ENCODE measurements around the gene DDX11.
"Not testable (repeated sequence)": the region's sequence is repeated elsewhere in the genome, so short reads cannot be mapped to it uniquely, and the experiment has no call there.

The DDX11 gene

GRCh38 chr12:31074333-31074874 is 744 bp downstream of the DDX11 start:
- peak overlapping the region; percentile 64 for H3K9ac ChIP-seq (ENCODE audit: low read length)
- H3K27me3 ChIP-seq (ENCODE audit: control insufficient read depth, insufficient read depth, low read length); H3K36me3 ChIP-seq (ENCODE audit: control insufficient read depth, insufficient read depth, low read length); H3K4me1 ChIP-seq (ENCODE audit: control insufficient read depth, insufficient read depth, low read length): not testable (repeated sequence)
- H3K27ac ChIP-seq (ENCODE audit: low read depth, low read length): peak overlapping the region; percentile 48
- H3K4me3 ChIP-seq (ENCODE audit: low read length): peak overlapping the region; percentile 73

- H3K4me1 ChIP-seq (ENCODE audit: control insufficient read depth, insufficient read depth, low read length); H3K4me3 ChIP-seq (ENCODE audit: low read length); H3K9ac ChIP-seq (ENCODE audit: low read length); H3K36me3 ChIP-seq (ENCODE audit: control insufficient read depth, insufficient read depth, low read length); H3K27me3 ChIP-seq (ENCODE audit: control insufficient read depth, insufficient read depth, low read length); H3K27ac ChIP-seq (ENCODE audit: low read depth, low read length): not testable (repeated sequence)
Observed at GRCh38 chr12:31076150-31076549, 2.5 kb downstream of the DDX11 start.

GRCh38 chr12:31077095-31077494 is 3.4 kb downstream of the DDX11 start:
- not testable (repeated sequence) for H3K27me3 ChIP-seq (ENCODE audit: control insufficient read depth, insufficient read depth, low read length); H3K36me3 ChIP-seq (ENCODE audit: control insufficient read depth, insufficient read depth, low read length); H3K4me3 ChIP-seq (ENCODE audit: low read length); H3K4me1 ChIP-seq (ENCODE audit: control insufficient read depth, insufficient read depth, low read length); H3K9ac ChIP-seq (ENCODE audit: low read length); H3K27ac ChIP-seq (ENCODE audit: low read depth, low read length)

- not testable (repeated sequence) for H3K9ac ChIP-seq (ENCODE audit: low read length); H3K4me1 ChIP-seq (ENCODE audit: control insufficient read depth, insufficient read depth, low read length); H3K27ac ChIP-seq (ENCODE audit: low read depth, low read length); H3K27me3 ChIP-seq (ENCODE audit: control insufficient read depth, insufficient read depth, low read length); H3K4me3 ChIP-seq (ENCODE audit: low read length); H3K36me3 ChIP-seq (ENCODE audit: control insufficient read depth, insufficient read depth, low read length)
Observed at GRCh38 chr12:31077998-31078397, 4.3 kb downstream of the DDX11 start.

- not testable (repeated sequence) for H3K36me3 ChIP-seq (ENCODE audit: control insufficient read depth, insufficient read depth, low read length)
Observed at GRCh38 chr12:31079421-31079820, 5.8 kb downstream of the DDX11 start.

GRCh38 chr12:31080221-31080620 is 6.6 kb downstream of the DDX11 start:
- not testable (repeated sequence) for H3K27ac ChIP-seq (ENCODE audit: low read depth, low read length); H3K36me3 ChIP-seq (ENCODE audit: control insufficient read depth, insufficient read depth, low read length); H3K27me3 ChIP-seq (ENCODE audit: control insufficient read depth, insufficient read depth, low read length); H3K4me3 ChIP-seq (ENCODE audit: low read length); H3K4me1 ChIP-seq (ENCODE audit: control insufficient read depth, insufficient read depth, low read length); H3K9ac ChIP-seq (ENCODE audit: low read length)

More at GRCh38 chr12:31079421-31079820, 5.8 kb downstream of the DDX11 start:
- not testable (repeated sequence) for H3K4me3 ChIP-seq (ENCODE audit: low read length); H3K9ac ChIP-seq (ENCODE audit: low read length); H3K27me3 ChIP-seq (ENCODE audit: control insufficient read depth, insufficient read depth, low read length); H3K27ac ChIP-seq (ENCODE audit: low read depth, low read length); H3K4me1 ChIP-seq (ENCODE audit: control insufficient read depth, insufficient read depth, low read length)

GRCh38 chr12:31081274-31081673 is 7.6 kb downstream of the DDX11 start:
- not testable (repeated sequence) for H3K36me3 ChIP-seq (ENCODE audit: control insufficient read depth, insufficient read depth, low read length); H3K27ac ChIP-seq (ENCODE audit: low read depth, low read length); H3K9ac ChIP-seq (ENCODE audit: low read length); H3K27me3 ChIP-seq (ENCODE audit: control insufficient read depth, insufficient read depth, low read length); H3K4me3 ChIP-seq (ENCODE audit: low read length); H3K4me1 ChIP-seq (ENCODE audit: control insufficient read depth, insufficient read depth, low read length)

GRCh38 chr12:31084241-31084640 is 10.6 kb downstream of the DDX11 start:
- not testable (repeated sequence) for H3K27ac ChIP-seq (ENCODE audit: low read depth, low read length); H3K36me3 ChIP-seq (ENCODE audit: control insufficient read depth, insufficient read depth, low read length)

GRCh38 chr12:31086032-31086431 is 12.4 kb downstream of the DDX11 start:
- not testable (repeated sequence) for H3K9ac ChIP-seq (ENCODE audit: low read length); H3K27ac ChIP-seq (ENCODE audit: low read depth, low read length); H3K4me1 ChIP-seq (ENCODE audit: control insufficient read depth, insufficient read depth, low read length); H3K36me3 ChIP-seq (ENCODE audit: control insufficient read depth, insufficient read depth, low read length); H3K4me3 ChIP-seq (ENCODE audit: low read length); H3K27me3 ChIP-seq (ENCODE audit: control insufficient read depth, insufficient read depth, low read length)

More at GRCh38 chr12:31084241-31084640, 10.6 kb downstream of the DDX11 start:
- H3K4me1 ChIP-seq (ENCODE audit: control insufficient read depth, insufficient read depth, low read length); H3K27me3 ChIP-seq (ENCODE audit: control insufficient read depth, insufficient read depth, low read length); H3K9ac ChIP-seq (ENCODE audit: low read length); H3K4me3 ChIP-seq (ENCODE audit: low read length): not testable (repeated sequence)

- H3K27ac ChIP-seq (ENCODE audit: low read depth, low read length); H3K36me3 ChIP-seq (ENCODE audit: control insufficient read depth, insufficient read depth, low read length); H3K4me3 ChIP-seq (ENCODE audit: low read length); H3K4me1 ChIP-seq (ENCODE audit: control insufficient read depth, insufficient read depth, low read length); H3K9ac ChIP-seq (ENCODE audit: low read length); H3K27me3 ChIP-seq (ENCODE audit: control insufficient read depth, insufficient read depth, low read length): not testable (repeated sequence)
Observed at GRCh38 chr12:31087486-31087885, 13.8 kb downstream of the DDX11 start.

- not testable (repeated sequence) for H3K4me3 ChIP-seq (ENCODE audit: low read length); H3K36me3 ChIP-seq (ENCODE audit: control insufficient read depth, insufficient read depth, low read length)
Observed at GRCh38 chr12:31087956-31088355, 14.3 kb downstream of the DDX11 start.

GRCh38 chr12:31089072-31089471 is 15.4 kb downstream of the DDX11 start:
- no peak overlapping the region for H3K27ac ChIP-seq (ENCODE audit: low read depth, low read length)
- H3K4me1 ChIP-seq (ENCODE audit: control insufficient read depth, insufficient read depth, low read length): no peaks in the 10 kb centered on the region
- H3K27me3 ChIP-seq (ENCODE audit: control insufficient read depth, insufficient read depth, low read length): no peaks in the 10 kb centered on the region
- H3K36me3 ChIP-seq (ENCODE audit: control insufficient read depth, insufficient read depth, low read length): no peaks in the 10 kb centered on the region
- H3K9ac ChIP-seq (ENCODE audit: low read length): no peak overlapping the region
- no peak overlapping the region for H3K4me3 ChIP-seq (ENCODE audit: low read length)

More at GRCh38 chr12:31087956-31088355, 14.3 kb downstream of the DDX11 start:
- H3K9ac ChIP-seq (ENCODE audit: low read length); H3K27ac ChIP-seq (ENCODE audit: low read depth, low read length); H3K4me1 ChIP-seq (ENCODE audit: control insufficient read depth, insufficient read depth, low read length); H3K27me3 ChIP-seq (ENCODE audit: control insufficient read depth, insufficient read depth, low read length): not testable (repeated sequence)

- not testable (repeated sequence) for H3K4me1 ChIP-seq (ENCODE audit: control insufficient read depth, insufficient read depth, low read length); H3K36me3 ChIP-seq (ENCODE audit: control insufficient read depth, insufficient read depth, low read length); H3K27ac ChIP-seq (ENCODE audit: low read depth, low read length); H3K4me3 ChIP-seq (ENCODE audit: low read length); H3K27me3 ChIP-seq (ENCODE audit: control insufficient read depth, insufficient read depth, low read length); H3K9ac ChIP-seq (ENCODE audit: low read length)
Observed at GRCh38 chr12:31091629-31092028, 18.0 kb downstream of the DDX11 start.
